ENCODE results near the gene GRIN2A.

The GRIN2A gene

DNA sequence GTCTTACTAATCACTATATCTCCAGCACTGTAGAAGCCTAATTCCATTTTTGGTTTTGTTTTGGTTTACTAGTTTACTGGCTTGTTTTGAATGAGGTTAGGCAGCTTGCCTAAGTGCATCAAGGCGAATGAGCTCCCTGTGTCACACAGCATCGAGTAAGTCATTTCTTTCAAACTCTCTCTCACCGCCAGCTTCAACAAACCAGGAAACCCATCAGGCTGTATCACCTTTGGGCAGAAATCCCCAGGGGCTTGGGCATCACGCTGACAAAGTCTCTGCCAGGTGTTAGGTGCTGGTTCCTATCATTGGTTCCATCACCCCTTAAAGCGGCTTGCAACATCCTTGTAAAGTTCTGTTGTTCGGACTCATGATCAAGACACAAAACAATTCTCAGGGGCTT is 226.6 kb downstream of the GRIN2A start:
- no peak for DNase-seq

DNA sequence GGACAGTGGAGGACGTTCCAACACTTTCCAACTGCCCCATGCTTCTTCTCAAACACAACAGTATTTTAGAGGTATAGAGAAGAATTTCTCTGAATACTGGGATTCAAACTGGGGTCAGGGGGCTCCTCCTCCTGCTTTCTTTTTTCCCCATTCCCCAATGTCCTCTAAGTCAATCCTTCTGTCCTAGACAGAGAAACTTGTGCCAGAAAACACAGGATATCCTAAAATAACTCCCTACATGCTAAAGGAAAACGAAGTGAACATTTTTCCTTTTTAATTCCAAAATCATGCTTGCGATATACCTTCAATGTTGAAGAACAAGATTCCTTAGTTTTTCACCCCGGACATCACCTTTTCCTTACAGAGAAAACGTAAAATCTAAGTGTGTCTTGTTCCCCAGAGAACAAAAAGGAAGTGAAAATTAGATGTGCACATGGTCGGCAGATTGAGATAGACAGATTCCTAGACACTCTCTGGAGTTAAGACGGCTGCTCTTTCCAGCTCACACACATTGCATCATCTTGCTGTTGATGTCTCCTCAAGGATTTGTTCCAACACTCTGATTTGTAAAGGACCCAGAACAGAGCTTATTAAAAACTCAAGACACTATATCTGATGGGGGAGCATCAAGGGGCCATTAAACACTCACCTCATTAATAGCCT is 228.2 kb downstream of the GRIN2A start:
- DNase-seq, result no peak

GRCh38 chr16:9950658-9951057 is 231.6 kb downstream of the GRIN2A start:
- no peak for DNase-seq

DNA sequence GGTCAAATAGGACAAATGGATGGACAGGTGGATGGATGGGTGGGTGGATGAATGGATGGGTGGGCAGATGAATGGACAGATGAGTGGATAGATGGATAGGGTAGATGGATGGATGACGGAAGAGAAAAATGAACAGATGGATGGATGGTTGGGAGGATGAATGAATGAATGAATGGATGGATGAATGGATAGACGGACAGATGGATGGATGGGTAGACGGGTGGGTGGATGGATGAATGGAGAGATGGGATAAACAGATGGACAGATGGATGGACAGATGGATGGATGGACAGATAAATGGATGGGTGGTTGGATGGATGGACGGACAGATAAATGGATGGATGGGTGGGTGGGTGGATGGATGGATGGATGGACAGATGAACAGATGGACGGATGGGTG is 232.8 kb downstream of the GRIN2A start:
- DNase-seq, result no peak

DNA sequence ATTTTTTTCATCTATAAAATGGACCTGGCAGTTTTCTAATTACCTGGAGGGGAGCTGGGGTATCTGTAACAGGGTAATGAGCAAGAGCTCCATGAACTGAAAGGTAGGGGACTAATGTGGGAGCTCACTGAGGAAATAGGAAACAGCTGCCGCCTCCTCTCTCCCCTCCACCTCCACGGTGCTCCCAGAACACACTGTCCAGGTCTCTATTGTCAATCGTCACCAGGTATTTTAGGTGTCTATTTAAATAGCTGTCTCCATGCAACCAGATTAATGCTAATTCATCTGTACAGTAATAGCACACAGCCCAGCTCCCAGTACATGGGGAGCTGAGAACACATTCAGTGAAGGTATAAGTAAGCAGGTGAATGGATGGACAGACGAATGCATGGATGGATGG is 233.3 kb downstream of the GRIN2A start:
- no peak for DNase-seq

- DNase-seq, result no peak
These were observed 236.1 kb downstream of the GRIN2A start for GRCh38 chr16:9946022-9946720.

DNA sequence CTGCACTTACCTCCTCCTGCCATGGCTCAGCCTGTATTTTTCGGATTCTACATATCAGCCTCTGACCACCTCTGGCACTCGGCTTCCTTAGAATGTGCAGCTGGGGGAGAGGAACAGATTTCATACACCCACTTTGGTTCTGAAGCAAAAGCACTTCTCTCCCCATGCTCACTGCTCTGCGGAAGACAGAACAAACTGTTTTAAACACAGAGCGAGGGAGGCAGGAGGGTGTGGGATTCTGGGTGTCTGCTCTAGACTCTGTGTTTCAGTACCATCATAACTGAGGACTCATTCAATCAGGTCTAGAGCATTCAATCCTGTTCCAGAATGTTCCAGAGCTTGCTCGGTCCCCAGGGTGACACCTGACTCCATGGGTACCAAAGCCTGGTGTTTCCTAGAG is 239.1 kb downstream of the GRIN2A start:
- DNase-seq, result no peak

DNA sequence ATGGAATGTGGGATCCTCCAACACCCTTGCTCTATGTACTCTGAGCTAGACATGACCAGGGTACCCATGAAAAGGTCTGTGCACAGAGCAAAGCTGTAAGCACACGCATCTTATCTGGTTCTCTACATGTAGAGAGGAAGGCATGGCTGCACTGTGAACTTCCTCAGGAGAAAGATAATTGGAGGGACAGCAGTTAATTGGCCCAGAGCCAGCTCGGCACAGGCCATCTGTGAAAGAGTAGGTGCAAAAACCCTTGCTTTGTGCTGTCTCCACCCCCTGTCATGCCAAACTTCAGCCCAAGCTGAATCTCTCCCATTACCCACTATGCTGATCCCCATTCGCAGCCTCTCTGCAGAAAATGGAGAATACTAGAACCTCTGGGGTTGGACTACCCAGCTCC is 241.0 kb downstream of the GRIN2A start:
- no peak for DNase-seq

- DNase-seq, result no peak
These were observed 247.3 kb downstream of the GRIN2A start for GRCh38 chr16:9934723-9935508.

DNA sequence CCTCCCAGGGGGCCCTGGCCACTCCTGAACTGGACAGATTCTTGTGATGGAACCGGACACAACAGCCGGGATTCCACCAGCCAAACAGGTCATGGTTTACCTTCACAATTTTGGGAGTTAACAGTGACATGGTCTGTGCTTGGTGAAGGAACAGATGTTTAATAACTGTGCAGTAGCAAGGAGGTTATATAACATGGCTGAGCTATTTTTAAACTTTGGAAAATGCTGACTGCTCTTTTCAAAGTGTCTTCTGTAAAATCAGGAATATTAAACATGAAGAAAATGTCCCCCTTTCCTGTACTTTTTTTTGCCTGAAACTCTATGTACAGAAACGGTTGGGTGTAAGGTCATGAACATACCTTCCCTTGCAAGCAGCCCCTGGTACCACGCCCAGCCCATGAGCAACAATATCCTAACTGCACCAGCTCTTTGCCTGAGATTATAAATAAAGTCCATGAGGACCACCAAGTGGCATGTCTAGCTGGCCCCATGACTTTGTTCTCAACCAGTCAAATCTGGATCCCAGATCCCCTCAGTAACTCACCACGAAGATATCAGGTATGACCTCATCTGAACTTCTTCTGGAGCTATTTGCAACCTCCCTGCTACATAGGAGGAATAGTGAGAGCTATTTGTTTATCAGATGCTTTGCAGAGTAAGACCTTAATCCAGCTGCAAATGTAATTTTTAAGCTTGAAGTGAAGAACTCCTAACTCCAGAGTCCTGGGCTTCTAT is 249.1 kb downstream of the GRIN2A start:
- DNase-seq, result no peak

- DNase-seq, result no peak
These were observed 250.2 kb downstream of the GRIN2A start for GRCh38 chr16:9932000-9932399.

DNA sequence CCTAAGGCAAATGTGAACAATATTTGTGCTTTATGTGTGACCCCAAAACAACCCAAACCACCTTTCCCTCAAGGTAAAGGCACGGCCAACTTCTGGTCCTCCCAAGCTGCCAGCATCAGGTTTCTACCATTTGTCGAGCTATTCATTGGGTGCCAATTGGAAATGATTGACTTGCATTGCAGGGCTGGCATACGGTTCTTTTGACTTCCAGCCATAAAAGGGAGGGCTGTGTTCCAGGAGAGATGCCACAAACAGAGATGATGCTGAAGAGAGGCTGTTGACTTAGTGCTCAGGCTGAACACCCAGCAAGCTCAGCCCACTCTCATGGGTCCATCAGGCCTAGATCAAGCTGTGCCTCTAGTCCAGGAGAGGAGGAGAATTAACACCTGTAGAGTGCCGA is 252.4 kb downstream of the GRIN2A start:
- DNase-seq, result no peak

- no peak for DNase-seq
These were observed 252.9 kb downstream of the GRIN2A start for GRCh38 chr16:9929313-9929712.

- no peak for DNase-seq
These were observed 259.8 kb downstream of the GRIN2A start for GRCh38 chr16:9922441-9922840.

- DNase-seq, result no peak
These were observed 260.2 kb downstream of the GRIN2A start for GRCh38 chr16:9921997-9922396.

- no peak for DNase-seq
These were observed 262.8 kb downstream of the GRIN2A start for GRCh38 chr16:9919460-9919859.

DNA sequence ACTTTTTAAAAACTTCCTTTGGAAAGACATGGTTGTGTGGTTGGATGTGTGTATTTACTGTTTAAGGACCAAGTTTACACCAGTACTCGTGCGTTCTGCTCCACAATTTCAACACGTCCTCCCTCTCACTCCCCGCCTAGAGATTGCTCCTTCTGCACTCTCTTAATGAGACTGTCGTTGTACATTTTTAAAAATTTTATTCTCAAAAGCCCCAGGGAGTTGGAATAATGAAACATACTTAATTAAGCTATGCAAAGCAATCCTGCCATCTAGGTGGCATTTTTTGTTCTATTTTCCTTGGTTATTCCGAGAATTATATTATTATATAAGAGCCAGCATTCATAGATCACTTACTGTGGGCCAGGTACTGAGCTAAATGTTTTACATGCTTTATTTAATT is 264.5 kb downstream of the GRIN2A start:
- DNase-seq, result no peak

DNA sequence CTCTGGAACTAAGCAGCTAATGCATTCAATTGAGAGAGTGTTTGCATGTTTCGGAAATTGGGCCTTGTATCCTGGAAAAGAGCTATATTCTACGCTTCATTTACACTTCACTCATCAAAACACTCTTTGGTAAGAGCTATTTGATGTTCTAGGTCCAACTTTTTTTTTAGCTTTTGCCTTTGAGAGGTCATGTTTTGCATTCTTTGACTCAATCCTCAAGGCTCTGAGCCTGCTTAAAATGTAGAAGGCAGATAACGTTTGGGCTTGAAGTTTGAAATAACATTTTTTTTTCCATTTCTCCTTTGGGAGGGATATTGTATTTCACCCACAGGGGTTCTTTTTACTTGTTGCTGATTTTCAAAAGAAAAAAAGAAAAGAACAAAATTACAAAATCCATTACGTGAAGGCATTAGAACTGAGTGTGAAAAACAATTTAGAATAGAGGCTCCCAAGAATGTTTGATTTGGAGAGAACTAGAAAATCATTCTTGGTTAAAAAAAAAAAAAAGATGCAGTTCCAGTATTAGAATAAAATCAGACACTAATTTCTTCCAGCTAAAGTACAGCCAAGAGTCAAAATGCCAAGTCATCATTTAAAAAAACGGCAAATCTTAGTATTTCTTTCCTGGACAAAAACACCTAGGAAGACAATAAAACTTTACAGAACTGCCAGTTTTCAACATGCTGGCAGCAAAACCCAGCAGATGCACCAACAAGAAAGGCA is 268.5 kb downstream of the GRIN2A start:
- DNase-seq, result no peak

DNA sequence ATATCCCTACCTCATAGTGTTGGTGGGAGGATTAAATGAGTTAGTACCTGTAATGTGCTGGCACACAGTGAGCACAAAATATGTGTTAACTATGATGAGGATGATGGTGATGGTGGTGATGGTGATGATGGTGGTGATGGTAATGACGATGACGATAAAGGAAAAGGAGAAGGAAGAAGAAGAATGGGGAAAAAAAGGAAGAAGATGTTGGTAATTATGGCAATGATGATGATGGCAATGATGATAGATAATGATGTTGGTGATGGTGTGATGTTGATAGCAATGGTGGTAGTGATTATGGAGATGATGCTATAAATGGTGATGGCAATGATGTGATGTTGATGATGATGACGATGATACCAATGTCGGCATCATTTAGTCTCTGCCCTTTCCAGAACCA is 270.2 kb downstream of the GRIN2A start:
- no peak for DNase-seq

GRCh38 chr16:9911231-9911630 is 271.0 kb downstream of the GRIN2A start:
- DNase-seq, result no peak

- no peak for DNase-seq
These were observed 273.0 kb downstream of the GRIN2A start for GRCh38 chr16:9909072-9909825.

GRCh38 chr16:9908613-9909012 is 273.6 kb downstream of the GRIN2A start:
- DNase-seq, result no peak
